ENCODE results near the gene NDUFA13.

NDUFA13 gene

GRCh38 chr19:19554074-19555023, 38.3 kb downstream of the NDUFA13 start:
- no peak for DNase-seq (ENCODE audit: low read depth)
- peak; percentile 85 for TF ChIP-seq CTCF (IDR thresholded peaks at IDR 0.05; ENCODE audit: low read depth, low read length, missing control alignments)
- no peak overlapping the region for H3K4me3 ChIP-seq (ENCODE audit: low read depth, low read length)

- H3K4me3 ChIP-seq (ENCODE audit: low read depth, low read length): no peak overlapping the region
- DNase-seq (ENCODE audit: low read depth): no peak
- TF ChIP-seq CTCF (IDR thresholded peaks at IDR 0.05; ENCODE audit: low read depth, low read length, missing control alignments): no peak
These were observed 42.0 kb downstream of the NDUFA13 start for GRCh38 chr19:19558055-19558454.

GRCh38 chr19:19558636-19559035, 42.6 kb downstream of the NDUFA13 start:
- TF ChIP-seq CTCF (IDR thresholded peaks at IDR 0.05; ENCODE audit: low read depth, low read length, missing control alignments): no peak
- no peak overlapping the region for H3K4me3 ChIP-seq (ENCODE audit: low read depth, low read length)

GRCh38 chr19:19559931-19560330, 43.9 kb downstream of the NDUFA13 start:
- TF ChIP-seq CTCF (IDR thresholded peaks at IDR 0.05; ENCODE audit: low read depth, low read length, missing control alignments): no peak
- no peak overlapping the region for H3K4me3 ChIP-seq (ENCODE audit: low read depth, low read length)
- no peak for DNase-seq (ENCODE audit: low read depth)

More at GRCh38 chr19:19558636-19559035, 42.6 kb downstream of the NDUFA13 start:
- no peak for DNase-seq (ENCODE audit: low read depth)

GRCh38 chr19:19561946-19562664, 46.1 kb downstream of the NDUFA13 start:
- no peak for TF ChIP-seq CTCF (IDR thresholded peaks at IDR 0.05; ENCODE audit: low read depth, low read length, missing control alignments)
- no peak for DNase-seq (ENCODE audit: low read depth)
- no peak overlapping the region for H3K4me3 ChIP-seq (ENCODE audit: low read depth, low read length)

GRCh38 chr19:19562665-19563347, 46.8 kb downstream of the NDUFA13 start:
- H3K4me3 ChIP-seq (ENCODE audit: low read depth, low read length): no peak overlapping the region
- peak; percentile 9 for TF ChIP-seq CTCF (IDR thresholded peaks at IDR 0.05; ENCODE audit: low read depth, low read length, missing control alignments)
- DNase-seq (ENCODE audit: low read depth): no peak
